ENCODE results near the gene HPCAL1. TPM values are rescaled to one million over a fixed set of nuclear protein-coding genes. Genes with fewer than 3 reads are reported as not detected.

HPCAL1 gene
- total RNA-seq, 1 donor from 2014 or later: 3.7 TPM

DNA sequence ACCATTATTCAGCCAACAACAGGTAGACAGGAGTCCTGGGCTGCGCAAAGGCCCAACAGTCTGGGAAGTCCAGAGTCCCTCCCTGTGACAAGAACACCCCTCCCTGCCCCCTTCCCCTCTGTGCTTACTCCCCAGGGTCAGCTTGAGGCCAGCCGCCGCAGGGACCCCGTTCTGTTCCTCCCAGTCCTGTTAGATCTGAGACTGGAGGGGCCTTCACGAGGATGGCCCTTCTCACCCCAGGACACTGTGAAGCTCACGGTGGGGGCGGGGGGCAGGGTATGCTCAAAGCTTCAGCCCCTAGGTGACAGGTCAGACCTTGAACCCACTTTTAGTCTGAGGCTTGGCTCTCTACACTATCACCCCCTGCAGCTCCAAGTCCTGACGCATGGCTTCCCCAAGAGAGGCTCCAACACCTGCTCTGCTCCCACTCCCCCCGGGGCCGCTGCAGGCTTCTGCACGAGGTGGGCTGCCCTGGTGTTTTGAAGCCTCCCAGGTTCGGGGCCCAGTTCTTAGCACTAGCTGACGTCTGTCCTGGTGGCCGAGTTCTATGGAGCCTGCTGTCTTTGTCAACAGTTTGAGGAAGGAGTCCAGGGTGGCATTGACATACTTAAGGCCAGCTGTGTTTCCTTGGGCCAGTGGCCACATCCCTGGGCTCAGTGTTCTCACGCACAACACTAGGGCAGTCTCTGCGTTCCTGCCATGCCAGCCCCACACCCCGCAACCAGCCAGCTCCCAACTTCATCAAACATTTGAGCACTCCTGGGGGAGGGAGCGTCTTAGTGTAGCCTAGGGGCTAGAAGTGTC is 37.2 kb upstream of the HPCAL1 start:
- no peak overlapping the region for H3K27ac ChIP-seq
- Mint-ChIP-seq H3K4me3 (no peak overlapping the region), H3K36me3 (no peaks in the 10 kb centered on the region), H3K4me1 (peaks cover 14% of the 10 kb centered on the region), H3K27ac (no peak overlapping the region), H3K9me3 (no peaks in the 10 kb centered on the region), H3K27me3 (ENCODE audit: insufficient read depth, low read depth) (peaks cover 7% of the 10 kb centered on the region)
- no peaks in the 10 kb centered on the region for H3K27me3 ChIP-seq
- no peaks in the 10 kb centered on the region for H3K36me3 ChIP-seq
- H3K9me3 ChIP-seq (ENCODE audit: low read depth): no peaks in the 10 kb centered on the region
- no peak overlapping the region for H3K4me3 ChIP-seq
- no peaks in the 10 kb centered on the region for H4K20me1 ChIP-seq (ENCODE audit: low read depth)
- TF ChIP-seq EZH2 (IDR thresholded peaks at IDR 0.05) (no peak), EZH2phosphoT487 (IDR thresholded peaks at IDR 0.05) (no peak)
- TF ChIP-seq, protein P1, sequence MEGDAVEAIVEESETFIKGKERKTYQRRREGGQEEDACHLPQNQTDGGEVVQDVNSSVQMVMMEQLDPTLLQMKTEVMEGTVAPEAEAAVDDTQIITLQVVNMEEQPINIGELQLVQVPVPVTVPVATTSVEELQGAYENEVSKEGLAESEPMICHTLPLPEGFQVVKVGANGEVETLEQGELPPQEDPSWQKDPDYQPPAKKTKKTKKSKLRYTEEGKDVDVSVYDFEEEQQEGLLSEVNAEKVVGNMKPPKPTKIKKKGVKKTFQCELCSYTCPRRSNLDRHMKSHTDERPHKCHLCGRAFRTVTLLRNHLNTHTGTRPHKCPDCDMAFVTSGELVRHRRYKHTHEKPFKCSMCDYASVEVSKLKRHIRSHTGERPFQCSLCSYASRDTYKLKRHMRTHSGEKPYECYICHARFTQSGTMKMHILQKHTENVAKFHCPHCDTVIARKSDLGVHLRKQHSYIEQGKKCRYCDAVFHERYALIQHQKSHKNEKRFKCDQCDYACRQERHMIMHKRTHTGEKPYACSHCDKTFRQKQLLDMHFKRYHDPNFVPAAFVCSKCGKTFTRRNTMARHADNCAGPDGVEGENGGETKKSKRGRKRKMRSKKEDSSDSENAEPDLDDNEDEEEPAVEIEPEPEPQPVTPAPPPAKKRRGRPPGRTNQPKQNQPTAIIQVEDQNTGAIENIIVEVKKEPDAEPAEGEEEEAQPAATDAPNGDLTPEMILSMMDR (IDR thresholded peaks at IDR 0.05): no peak
- no peak for DNase-seq (ENCODE audit: low spot score)
- H3K79me2 ChIP-seq (ENCODE audit: low read depth): no peaks in the 10 kb centered on the region
- no peaks in the 10 kb centered on the region for H3F3A ChIP-seq (ENCODE audit: low read depth)
- no peak overlapping the region for H2AFZ ChIP-seq (replicated peaks)
- no peak overlapping the region for H3K4me2 ChIP-seq
- no peak overlapping the region for H3K9ac ChIP-seq
- H3K4me1 ChIP-seq: no peaks in the 10 kb centered on the region

- H4K20me1 ChIP-seq (ENCODE audit: low read depth): no peaks in the 10 kb centered on the region
- Mint-ChIP-seq H3K27ac (peak overlapping the region; percentile 60), H3K9me3 (no peaks in the 10 kb centered on the region), H3K4me1 (peaks cover 10% of the 10 kb centered on the region), H3K27me3 (ENCODE audit: insufficient read depth, low read depth) (peaks cover 7% of the 10 kb centered on the region), H3K4me3 (no peak overlapping the region), H3K36me3 (no peaks in the 10 kb centered on the region)
- DNase-seq (ENCODE audit: low spot score): no peak
- no peaks in the 10 kb centered on the region for H3K4me1 ChIP-seq
- H3K36me3 ChIP-seq: no peaks in the 10 kb centered on the region
- H3K9me3 ChIP-seq (ENCODE audit: low read depth): no peaks in the 10 kb centered on the region
- no peaks in the 10 kb centered on the region for H3K27me3 ChIP-seq
- H2AFZ ChIP-seq (replicated peaks): no peak overlapping the region
- H3F3A ChIP-seq (ENCODE audit: low read depth): no peaks in the 10 kb centered on the region
- H3K27ac ChIP-seq: no peak overlapping the region
- TF ChIP-seq EZH2 (IDR thresholded peaks at IDR 0.05): no peak
- no peak for TF ChIP-seq EZH2phosphoT487 (IDR thresholded peaks at IDR 0.05)
- TF ChIP-seq, protein P1 (IDR thresholded peaks at IDR 0.05): no peak
- H3K79me2 ChIP-seq (ENCODE audit: low read depth): no peaks in the 10 kb centered on the region
- H3K9ac ChIP-seq: no peak overlapping the region
- no peak overlapping the region for H3K4me2 ChIP-seq
- H3K4me3 ChIP-seq: no peak overlapping the region
These were observed 36.5 kb upstream of the HPCAL1 start for GRCh38 chr2:10266133-10266620.

- Histone ChIP-seq H3K4me2 (no peak overlapping the region), H3F3A (ENCODE audit: low read depth) (no peaks in the 10 kb centered on the region), H3K79me2 (ENCODE audit: low read depth) (no peaks in the 10 kb centered on the region), H3K9ac (no peak overlapping the region), H3K27me3 (no peaks in the 10 kb centered on the region), H3K27ac (no peak overlapping the region), H3K4me1 (no peaks in the 10 kb centered on the region), H3K4me3 (no peak overlapping the region), H2AFZ (replicated peaks) (no peak overlapping the region), H3K36me3 (no peaks in the 10 kb centered on the region), H4K20me1 (ENCODE audit: low read depth) (no peaks in the 10 kb centered on the region), H3K9me3 (ENCODE audit: low read depth) (no peaks in the 10 kb centered on the region)
- Mint-ChIP-seq H3K4me1 (peaks cover 8% of the 10 kb centered on the region), H3K27me3 (ENCODE audit: insufficient read depth, low read depth) (peaks cover 14% of the 10 kb centered on the region), H3K27ac (no peak overlapping the region), H3K36me3 (no peaks in the 10 kb centered on the region), H3K9me3 (no peaks in the 10 kb centered on the region), H3K4me3 (no peak overlapping the region)
- no peak for TF ChIP-seq EZH2 (IDR thresholded peaks at IDR 0.05)
- DNase-seq (ENCODE audit: low spot score): no peak
These were observed 35.7 kb upstream of the HPCAL1 start for GRCh38 chr2:10267036-10267435.

Measured in neural progenitor cell (in vitro differentiated cells).